ENCODE data around the gene SEMA3A. TPM values are rescaled to one million over a fixed set of nuclear protein-coding genes. Genes with fewer than 3 reads are reported as not detected.

Gene SEMA3A
- total and polyA plus RNA-seq, 11 donors = 0.30 to 6.6 (median 1.4) TPM

DNA sequence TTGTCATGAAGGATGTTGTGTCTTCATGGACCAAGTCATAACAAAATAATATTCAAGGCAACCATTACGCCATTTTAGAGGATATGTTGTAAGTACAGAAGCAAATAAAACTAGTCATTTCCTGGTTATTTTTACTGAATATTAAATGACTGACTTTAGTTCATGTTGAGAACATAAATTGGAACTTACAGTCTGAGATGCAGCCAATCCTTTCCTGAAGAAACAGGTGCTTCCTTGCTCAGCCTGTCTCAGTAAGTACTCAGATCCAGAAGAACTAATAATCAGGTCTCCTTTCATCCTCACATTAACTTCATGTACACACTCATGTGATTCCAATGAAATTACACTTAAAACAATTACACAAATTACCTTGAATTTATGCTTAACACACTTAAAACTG, 12.3 kb downstream of the SEMA3A start:
- Histone ChIP-seq H3K36me3 (no peaks in the 10 kb centered on the region), H3K4me1 (no peaks in the 10 kb centered on the region), H3K9me3 (no peaks in the 10 kb centered on the region), H3K27me3 (no peaks in the 10 kb centered on the region), H3K4me3 (no peak overlapping the region), H3K27ac (peak overlapping the region in 1 of 12 donors; percentile 28)
- 60 to 84% (median 65%) methylated on average over 1 of the region's 1 CpG for WGBS, 4 donors
- TF ChIP-seq, protein P1, sequence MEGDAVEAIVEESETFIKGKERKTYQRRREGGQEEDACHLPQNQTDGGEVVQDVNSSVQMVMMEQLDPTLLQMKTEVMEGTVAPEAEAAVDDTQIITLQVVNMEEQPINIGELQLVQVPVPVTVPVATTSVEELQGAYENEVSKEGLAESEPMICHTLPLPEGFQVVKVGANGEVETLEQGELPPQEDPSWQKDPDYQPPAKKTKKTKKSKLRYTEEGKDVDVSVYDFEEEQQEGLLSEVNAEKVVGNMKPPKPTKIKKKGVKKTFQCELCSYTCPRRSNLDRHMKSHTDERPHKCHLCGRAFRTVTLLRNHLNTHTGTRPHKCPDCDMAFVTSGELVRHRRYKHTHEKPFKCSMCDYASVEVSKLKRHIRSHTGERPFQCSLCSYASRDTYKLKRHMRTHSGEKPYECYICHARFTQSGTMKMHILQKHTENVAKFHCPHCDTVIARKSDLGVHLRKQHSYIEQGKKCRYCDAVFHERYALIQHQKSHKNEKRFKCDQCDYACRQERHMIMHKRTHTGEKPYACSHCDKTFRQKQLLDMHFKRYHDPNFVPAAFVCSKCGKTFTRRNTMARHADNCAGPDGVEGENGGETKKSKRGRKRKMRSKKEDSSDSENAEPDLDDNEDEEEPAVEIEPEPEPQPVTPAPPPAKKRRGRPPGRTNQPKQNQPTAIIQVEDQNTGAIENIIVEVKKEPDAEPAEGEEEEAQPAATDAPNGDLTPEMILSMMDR (IDR thresholded peaks at IDR 0.05) = no peak
- no peak for TF ChIP-seq POLR2A (IDR thresholded peaks at IDR 0.05)
- DNase-seq (no peak), ATAC-seq (no peak)
- intact Hi-C loops (cut with DNase I) = no loop called here

DNA sequence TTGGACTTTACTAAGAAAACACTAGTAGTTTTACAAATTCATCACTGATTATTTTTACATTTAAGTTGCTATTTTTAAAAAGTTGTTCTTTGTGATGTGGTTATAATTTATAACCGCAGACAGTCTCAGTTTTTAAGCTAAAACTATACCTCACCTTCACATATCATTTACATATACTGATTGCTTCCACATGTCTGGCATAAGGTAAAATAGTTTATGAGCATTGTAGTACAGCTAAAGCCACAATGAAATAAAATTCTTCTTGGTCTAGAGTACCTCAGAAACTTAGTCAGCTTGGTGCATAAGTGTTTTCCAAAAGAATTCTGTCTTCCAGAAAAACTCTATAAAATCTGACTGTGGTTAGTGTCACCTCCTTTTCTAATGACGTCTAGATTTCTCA, 13.0 kb downstream of the SEMA3A start:
- intact Hi-C loops (cut with DNase I) = no loop called here

DNA sequence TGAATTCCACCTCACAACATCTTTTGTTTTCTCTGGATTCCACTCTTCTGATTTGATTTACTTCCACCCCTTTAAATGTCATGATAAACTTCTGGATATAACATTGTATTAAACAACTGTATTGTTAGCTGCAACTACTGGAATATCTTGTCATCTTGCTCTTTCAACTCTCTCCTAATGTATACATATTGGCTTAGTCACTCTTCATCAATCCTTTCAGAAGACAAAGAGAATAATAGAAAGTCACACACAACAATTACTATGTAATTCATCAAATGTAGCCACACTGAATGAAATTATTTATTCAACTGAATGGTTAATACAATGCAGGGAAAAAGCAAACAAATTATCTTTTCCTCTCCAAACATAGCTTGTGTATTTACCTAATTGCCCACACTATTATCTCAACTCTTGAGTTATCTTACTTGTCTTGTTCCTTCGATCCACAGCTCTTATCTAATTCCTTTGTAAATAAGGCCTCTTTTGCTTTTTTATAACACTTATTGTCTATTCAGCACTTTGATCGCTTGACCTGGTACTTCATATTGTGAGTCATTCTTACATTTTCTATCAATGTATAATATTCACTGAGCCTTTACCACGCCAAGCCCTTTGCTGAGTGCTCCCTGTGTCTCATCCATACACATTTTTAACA, 16.7 kb downstream of the SEMA3A start:
- ATAC-seq = no peak

More for the DNA sequence above, 13.0 kb downstream of the SEMA3A start:
- Histone ChIP-seq H3K4me1 (peaks cover 0 to 5% (median 0%) of the 10 kb centered on the region in 12 donors), H3K27ac (peak overlapping the region in 1 of 12 donors; percentile 28), H3K9me3 (no peaks in the 10 kb centered on the region), H3K4me3 (no peak overlapping the region), H3K36me3 (no peaks in the 10 kb centered on the region), H3K27me3 (no peaks in the 10 kb centered on the region)
- DNase-seq = no peak
- no peak for ATAC-seq
- TF ChIP-seq, protein P1 (IDR thresholded peaks at IDR 0.05) = no peak
- no peak for TF ChIP-seq POLR2A (IDR thresholded peaks at IDR 0.05)
- 81 to 83% (median 83%) methylated on average over 2 of the region's 2 CpGs for WGBS, 4 donors

DNA sequence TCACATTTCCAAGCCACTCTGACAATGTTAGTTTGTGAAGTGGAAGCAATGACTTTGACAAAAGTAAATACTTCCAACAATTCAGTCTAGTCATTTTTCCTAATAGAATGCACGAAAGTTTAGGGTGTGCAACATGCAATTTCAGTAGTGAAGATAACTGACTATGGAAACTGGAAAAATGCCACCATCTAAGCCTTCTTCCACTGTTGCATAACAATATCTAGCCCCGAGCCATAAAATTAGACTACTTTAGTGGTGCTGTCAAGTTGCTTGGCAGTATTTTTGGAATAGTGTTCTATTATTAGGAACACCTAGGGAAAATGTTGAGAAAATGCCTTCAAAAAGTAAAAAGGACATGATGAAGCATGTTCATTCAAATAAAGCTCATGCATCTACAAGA, 17.9 kb downstream of the SEMA3A start:
- peak overlapping the region in 1 of 12 donors; percentile 26 for H3K27ac ChIP-seq
- no peaks in the 10 kb centered on the region for H3K9me3 ChIP-seq
- intact Hi-C loops (cut with DNase I) = no loop called here
- DNase-seq = no peak
- no peaks in the 10 kb centered on the region for H3K36me3 ChIP-seq
- 36 to 49% (median 44%) methylated on average over 2 of the region's 2 CpGs for WGBS, 4 donors
- H3K4me1 ChIP-seq = peaks cover 0 to 6% (median 0%) of the 10 kb centered on the region in 12 donors
- no peak overlapping the region for H3K4me3 ChIP-seq
- TF ChIP-seq, protein P1 (IDR thresholded peaks at IDR 0.05) = no peak
- TF ChIP-seq POLR2A (IDR thresholded peaks at IDR 0.05) = no peak
- peak in 2 of 4 donors; percentile 53 to 58 for ATAC-seq
- H3K27me3 ChIP-seq = no peaks in the 10 kb centered on the region

More for the DNA sequence above, 16.7 kb downstream of the SEMA3A start:
- intact Hi-C loops (cut with DNase I) = no loop called here
- WGBS, 4 donors = 42 to 52% (median 48%) methylated on average over 3 of the region's 3 CpGs
- H3K9me3 ChIP-seq = no peaks in the 10 kb centered on the region
- peaks cover 0 to 6% (median 0%) of the 10 kb centered on the region in 12 donors for H3K4me1 ChIP-seq
- H3K4me3 ChIP-seq = no peak overlapping the region
- no peak for DNase-seq
- H3K27me3 ChIP-seq = no peaks in the 10 kb centered on the region
- no peak overlapping the region for H3K27ac ChIP-seq
- no peak for TF ChIP-seq POLR2A (IDR thresholded peaks at IDR 0.05)
- TF ChIP-seq, protein P1 (IDR thresholded peaks at IDR 0.05) = no peak
- H3K36me3 ChIP-seq = no peaks in the 10 kb centered on the region

Data from heart left ventricle (tissue), 16 donors.